ENCODE data around the gene SMIM35.

The SMIM35 gene

GRCh38 chr11:118056806-118057205, 30.0 kb downstream of the SMIM35 start:
- no peak for DNase-seq

- DNase-seq = no peak
Measured at GRCh38 chr11:118055966-118056365, 30.8 kb downstream of the SMIM35 start.

- DNase-seq = no peak
Measured at GRCh38 chr11:118054712-118055640, 31.8 kb downstream of the SMIM35 start.

GRCh38 chr11:118052581-118053206, 34.1 kb downstream of the SMIM35 start:
- no peak for DNase-seq

- no peak for DNase-seq
Measured at GRCh38 chr11:118051611-118052461, 34.9 kb downstream of the SMIM35 start.

- DNase-seq = no peak
Measured at GRCh38 chr11:118051136-118051610, 35.6 kb downstream of the SMIM35 start.

GRCh38 chr11:118050208-118050891, 36.4 kb downstream of the SMIM35 start:
- DNase-seq = no peak

- DNase-seq = no peak
Measured at GRCh38 chr11:118049771-118050170, 37.0 kb downstream of the SMIM35 start.

- no peak for DNase-seq
Measured at GRCh38 chr11:118048472-118049370, 38.0 kb downstream of the SMIM35 start.

- DNase-seq = no peak
Measured at GRCh38 chr11:118047749-118048148, 39.0 kb downstream of the SMIM35 start.

- DNase-seq = no peak
Measured at GRCh38 chr11:118046964-118047700, 39.6 kb downstream of the SMIM35 start.

- DNase-seq = no peak
Measured at GRCh38 chr11:118046051-118046963, 40.5 kb downstream of the SMIM35 start.

- DNase-seq = peak; percentile 23
Measured at GRCh38 chr11:118045191-118045590, 41.6 kb downstream of the SMIM35 start.

GRCh38 chr11:118042796-118043195, 44.0 kb downstream of the SMIM35 start:
- DNase-seq = no peak

GRCh38 chr11:118042141-118042540, 44.6 kb downstream of the SMIM35 start:
- no peak for DNase-seq

- no peak for DNase-seq
Measured at GRCh38 chr11:118033443-118033842, 53.3 kb downstream of the SMIM35 start.

GRCh38 chr11:118028626-118029025, 58.1 kb downstream of the SMIM35 start:
- DNase-seq = no peak

- no peak for DNase-seq
Measured at GRCh38 chr11:118027694-118028093, 59.1 kb downstream of the SMIM35 start.

- no peak for DNase-seq
Measured at GRCh38 chr11:118021146-118021545, 65.6 kb downstream of the SMIM35 start.

GRCh38 chr11:118018401-118018800, 68.4 kb downstream of the SMIM35 start:
- DNase-seq = no peak

All from NCI-H1436 (cell line).